Stomach (tissue), 4 donors: Measurements from ENCODE around the gene UBQLN4.

Source experiments
- CTCF ChIP-seq, 7 experiments: fragments of 450-650 bp in 4 of 7; fragments of 200-600 bp in 3 of 7; sonication (generic) in 3 of 7; IDR thresholded peaks; one replicate each; pipeline ENCODE4 v1.5.1; 2016 to 2019; ENCODE audit warnings: antibody characterized with exemption in 7 of 7, control low read depth in 2 of 7, mild to moderate bottlenecking in 1 of 7
- POLR2A ChIP-seq, 4 donors: fragments of 450-650 bp; IDR thresholded peaks; one replicate each; pipeline ENCODE4 v1.6.1; 2016; ENCODE audit warnings: antibody characterized with exemption in 4 of 4, control low read depth in 2 of 4, mild to moderate bottlenecking in 1 of 4, moderate library complexity in 1 of 4
- POLR2AphosphoS5 ChIP-seq, 3 donors: sonication (generic); formaldehyde crosslinking; IDR thresholded peaks; one replicate each; pipeline ENCODE4 v1.6.1; 2016; ENCODE audit warnings: antibody characterized with exemption in 3 of 3

GRCh38 chr1:156006666-156007376 lies 46.8 kb downstream of the UBQLN4 start:
- TF ChIP-seq CTCF (IDR thresholded peaks at IDR 0.05) = no peak
- no peak for TF ChIP-seq POLR2A (IDR thresholded peaks at IDR 0.05)
- peak in 2 of 3 donors; percentile 41 to 63 for TF ChIP-seq POLR2AphosphoS5 (IDR thresholded peaks at IDR 0.05)
